Measurements from ENCODE around the gene COG4.

The COG4 gene

GRCh38 chr16:70430667-70431536 is 92.5 kb downstream of the COG4 start:
- no peak for DNase-seq
